Activated T-helper 17 cell treated with anti-CD3 and anti-CD28 coated beads, Interleukin-2, amount 50 U/mL, for 72 hours (primary cell): ENCODE results near the gene HEMK1. TPM values are rescaled to one million over a fixed set of nuclear protein-coding genes. Genes with fewer than 3 reads are reported as not detected.

Source experiments
- ATAC-seq: fragments of 150-1000 bp; cut with Tn5 transposase; replicated peaks from 2 replicates; pipeline ENCODE4 v1.10.0; 2021; ENCODE audit warnings: mild to moderate bottlenecking, moderate library complexity
- H3K27ac Mint-ChIP-seq: one replicate; pipeline ENCODE4 v1.8.0; 2022; ENCODE audit warnings: mixed read lengths
- H3K27me3 Mint-ChIP-seq: one replicate; pipeline ENCODE4 v1.8.0; 2022; ENCODE audit warnings: mixed read lengths
- H3K36me3 Mint-ChIP-seq: one replicate; pipeline ENCODE4 v1.8.0; 2022; ENCODE audit warnings: low read depth, mild to moderate bottlenecking, mixed read lengths
- H3K4me1 Mint-ChIP-seq: one replicate; pipeline ENCODE4 v1.8.0; 2022; ENCODE audit warnings: mixed read lengths
- H3K4me3 Mint-ChIP-seq: one replicate; pipeline ENCODE4 v1.8.0; 2022; ENCODE audit warnings: mild to moderate bottlenecking, mixed read lengths
- H3K9me3 Mint-ChIP-seq: one replicate; pipeline ENCODE4 v1.8.0; 2022; ENCODE audit warnings: mixed read lengths
- total RNA-seq, 2 donors: library from RNA; stranded (reverse); gene quantifications; one replicate each; pipeline ENCODE4 v1.2.3, GENCODE V29; 2022

Gene HEMK1
- total RNA-seq, 2 donors from 2014 or later, result 47.5 to 99.2 TPM

DNA sequence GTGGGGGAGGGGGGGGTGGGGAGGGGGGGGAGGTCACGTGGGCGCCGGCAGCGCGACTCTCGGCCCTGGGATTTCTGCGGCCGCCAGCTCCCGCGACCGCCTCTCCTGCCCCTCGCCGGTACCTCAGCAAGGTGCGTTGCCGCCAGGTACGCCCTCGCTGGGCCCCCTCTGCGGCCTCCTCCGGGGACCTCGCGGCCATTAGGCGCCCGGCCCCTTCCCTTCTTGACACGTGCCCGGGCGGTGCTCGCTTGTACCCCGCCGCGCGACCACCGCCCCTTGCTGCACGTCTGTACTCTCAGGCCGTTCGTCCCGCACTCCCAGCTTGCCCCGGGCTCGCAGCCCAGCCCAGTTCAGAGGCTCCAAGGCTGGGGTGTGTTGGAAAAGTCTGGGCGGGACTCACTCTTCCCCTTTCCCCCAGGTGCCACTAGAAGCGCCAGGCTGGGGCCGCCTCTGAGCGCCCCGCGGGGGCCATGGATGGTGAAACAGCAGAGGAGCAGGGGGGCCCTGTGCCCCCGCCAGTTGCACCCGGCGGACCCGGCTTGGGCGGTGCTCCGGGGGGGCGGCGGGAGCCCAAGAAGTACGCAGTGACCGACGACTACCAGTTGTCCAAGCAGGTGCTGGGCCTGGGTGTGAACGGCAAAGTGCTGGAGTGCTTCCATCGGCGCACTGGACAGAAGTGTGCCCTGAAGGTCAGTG, 47.9 kb downstream of the HEMK1 start, which contains the start of gene MAPKAPK3:
Gene MAPKAPK3 (plus strand): TSS at position 56 of the 696 bp plus-strand sequence. CDS start 415 bp downstream, at position 471.
- H3K36me3 Mint-ChIP-seq, result peaks cover 81% of the 10 kb centered on the region
- H3K27ac Mint-ChIP-seq, result peak within 1 kb of the TSS; percentile 93
- no peak for ATAC-seq
- peaks cover 45% of the 10 kb centered on the region for H3K4me1 Mint-ChIP-seq
- no peaks in the 10 kb centered on the region for H3K27me3 Mint-ChIP-seq
- H3K9me3 Mint-ChIP-seq, result no peaks in the 10 kb centered on the region
- peak within 1 kb of the TSS; percentile 97 for H3K4me3 Mint-ChIP-seq

DNA sequence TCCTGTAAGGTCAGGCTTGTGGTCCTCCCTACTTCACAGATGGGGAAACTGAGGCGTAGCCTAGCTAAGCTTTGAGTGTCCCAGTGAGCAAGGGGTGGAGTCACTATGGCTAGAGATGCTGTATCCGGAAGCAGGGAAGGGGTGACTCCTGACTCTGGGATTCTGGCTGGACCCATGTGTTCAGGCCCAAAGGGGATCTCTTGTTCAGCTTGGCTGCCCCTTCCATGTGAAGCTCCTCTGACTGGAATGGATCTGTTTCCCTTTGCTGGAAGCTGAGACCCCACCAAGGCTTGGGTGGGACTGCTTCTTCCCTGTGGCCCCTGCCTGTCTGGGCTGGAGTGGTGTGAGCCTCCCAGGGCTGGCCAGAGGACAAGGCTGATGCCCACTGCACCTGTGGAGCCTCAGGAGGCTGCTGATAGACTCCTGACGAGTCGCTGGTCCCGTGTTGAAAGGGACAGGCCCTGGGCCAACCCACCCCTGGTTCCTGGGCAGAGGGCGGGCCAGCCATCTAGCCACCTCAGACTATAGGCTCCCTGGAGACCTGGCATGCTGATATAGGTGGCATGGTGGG, 48.7 kb downstream of the HEMK1 start:
- ATAC-seq, result no peak
- Mint-ChIP-seq H3K36me3 (peaks cover 81% of the 10 kb centered on the region), H3K27ac (peak overlapping the region; percentile 93), H3K4me1 (peaks cover 52% of the 10 kb centered on the region), H3K4me3 (peak overlapping the region; percentile 97), H3K9me3 (no peaks in the 10 kb centered on the region), H3K27me3 (no peaks in the 10 kb centered on the region)

DNA sequence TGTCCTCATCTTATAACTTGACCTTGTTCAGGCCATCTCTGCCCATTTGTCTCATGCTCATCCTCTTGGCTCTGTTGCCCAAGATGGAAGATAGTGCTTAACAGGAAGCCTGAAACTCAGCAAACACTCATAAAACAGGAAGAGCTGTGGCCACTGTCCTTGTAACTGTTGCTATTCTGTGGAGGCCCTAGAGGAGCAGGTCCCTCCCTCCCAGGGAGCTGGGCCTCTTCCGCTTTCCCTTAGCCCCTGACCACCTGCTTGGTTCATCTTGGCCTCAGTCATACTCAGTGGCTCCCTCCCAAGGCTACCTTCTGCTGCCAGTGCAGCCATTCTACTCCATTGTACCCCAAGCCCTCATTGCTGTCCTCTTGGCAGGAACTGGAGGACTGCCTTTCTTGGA, 51.1 kb downstream of the HEMK1 start:
- Mint-ChIP-seq H3K9me3 (no peaks in the 10 kb centered on the region), H3K27me3 (no peaks in the 10 kb centered on the region), H3K4me3 (peak overlapping the region; percentile 97), H3K4me1 (peaks cover 57% of the 10 kb centered on the region), H3K27ac (peak overlapping the region; percentile 93), H3K36me3 (peaks cover 87% of the 10 kb centered on the region)
- ATAC-seq, result no peak

DNA sequence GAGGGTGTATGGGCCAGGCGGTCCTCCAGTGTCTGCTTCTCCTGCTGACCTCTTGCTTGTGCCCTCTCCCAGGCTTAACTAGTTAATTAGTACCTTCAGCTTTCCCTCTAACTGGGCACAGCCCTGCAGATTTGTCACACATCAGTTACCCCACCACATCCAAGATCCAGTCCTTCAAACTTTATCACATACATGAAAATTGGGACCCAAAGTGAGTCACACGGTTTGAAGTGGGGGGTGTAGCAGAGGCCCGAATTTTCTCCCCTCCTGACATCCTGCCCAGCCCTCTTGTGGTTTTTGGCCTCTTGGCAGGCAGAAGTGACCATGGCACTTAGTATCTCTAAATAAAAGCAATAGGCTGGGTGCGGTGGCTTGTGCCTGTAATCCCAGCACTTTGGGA, 51.5 kb downstream of the HEMK1 start:
- Mint-ChIP-seq H3K27ac (peak overlapping the region; percentile 93), H3K27me3 (no peaks in the 10 kb centered on the region), H3K4me1 (peaks cover 57% of the 10 kb centered on the region), H3K36me3 (peaks cover 89% of the 10 kb centered on the region), H3K9me3 (no peaks in the 10 kb centered on the region), H3K4me3 (peak overlapping the region; percentile 97)
- no peak for ATAC-seq

DNA sequence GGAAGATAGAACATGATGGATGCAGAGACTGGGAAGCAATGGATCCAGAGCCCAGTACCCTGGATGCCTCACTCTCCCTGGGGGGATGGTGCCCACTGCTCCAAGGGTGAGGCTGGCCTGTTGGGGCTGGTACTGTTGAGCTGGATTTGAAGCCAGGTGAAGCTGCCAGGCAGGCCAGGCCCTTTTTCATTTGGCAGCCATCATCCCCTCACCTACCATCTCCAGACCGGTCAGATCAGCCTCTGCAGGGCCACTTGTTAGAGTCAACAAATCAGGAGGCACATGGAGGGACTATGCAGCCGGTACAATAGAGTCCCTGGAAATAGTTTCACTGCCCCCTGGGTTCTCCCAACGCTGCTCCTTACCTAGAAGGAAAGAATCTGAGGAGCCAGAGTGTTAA, 53.6 kb downstream of the HEMK1 start:
- Mint-ChIP-seq H3K27me3 (no peaks in the 10 kb centered on the region), H3K36me3 (peaks cover 95% of the 10 kb centered on the region), H3K9me3 (no peaks in the 10 kb centered on the region), H3K4me1 (peaks cover 57% of the 10 kb centered on the region), H3K27ac (peak overlapping the region; percentile 87), H3K4me3 (peak overlapping the region; percentile 79)
- no peak for ATAC-seq

DNA sequence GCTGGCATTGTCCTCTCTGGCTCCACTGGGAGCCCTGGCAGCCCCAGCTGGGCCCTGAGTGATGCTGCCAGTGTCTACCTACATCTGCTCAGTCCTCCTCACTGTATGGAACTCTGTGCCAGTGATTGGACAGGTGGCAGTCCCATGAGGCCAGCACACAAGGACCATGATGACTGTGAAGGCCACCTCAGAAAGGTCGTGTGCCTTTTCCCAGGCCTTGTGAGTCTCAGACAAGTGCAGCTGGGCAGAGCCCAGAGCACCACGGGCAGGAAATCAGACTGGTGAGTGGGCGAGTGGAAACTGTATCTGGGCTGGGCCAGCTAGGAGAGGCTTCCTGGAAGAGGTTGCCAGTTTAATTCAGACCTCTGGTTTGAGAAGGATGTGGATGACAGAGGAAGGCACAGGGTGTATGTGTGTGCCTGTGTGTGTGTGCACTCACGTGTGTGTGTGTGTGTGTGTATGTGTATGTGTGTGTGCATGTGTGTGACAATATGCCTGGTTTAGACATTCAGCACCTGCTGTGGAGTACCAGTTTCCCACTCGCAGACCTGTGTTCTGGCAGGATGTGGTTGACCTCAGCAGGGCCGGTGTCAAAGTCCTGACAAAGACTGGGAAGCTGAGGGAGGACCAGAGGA, 54.6 kb downstream of the HEMK1 start:
- H3K36me3 Mint-ChIP-seq, result peaks cover 95% of the 10 kb centered on the region
- H3K9me3 Mint-ChIP-seq, result no peaks in the 10 kb centered on the region
- peaks cover 60% of the 10 kb centered on the region for H3K4me1 Mint-ChIP-seq
- no peaks in the 10 kb centered on the region for H3K27me3 Mint-ChIP-seq
- H3K27ac Mint-ChIP-seq, result peak overlapping the region; percentile 87
- peak overlapping the region; percentile 79 for H3K4me3 Mint-ChIP-seq
- peak; percentile 84 for ATAC-seq

DNA sequence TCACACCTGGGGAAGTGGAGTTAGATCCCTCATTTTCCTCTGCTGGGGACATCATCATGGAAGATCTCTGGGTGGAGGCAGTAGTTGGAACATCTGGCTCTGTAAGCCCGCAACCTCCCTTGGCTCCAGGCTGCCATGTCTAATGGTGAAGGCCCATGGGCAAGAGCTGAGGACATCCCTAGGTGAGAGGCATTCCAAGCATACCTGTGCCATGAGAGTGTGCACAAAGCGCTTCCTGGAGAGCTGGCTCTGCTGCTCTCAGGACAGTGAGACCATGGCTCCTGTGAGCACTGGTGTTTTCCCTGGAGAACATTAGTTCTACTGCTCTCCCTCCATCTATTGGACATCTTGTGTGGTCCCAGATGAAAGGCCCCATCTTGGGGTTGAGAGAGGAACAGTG, 55.3 kb downstream of the HEMK1 start:
- no peaks in the 10 kb centered on the region for H3K27me3 Mint-ChIP-seq
- H3K4me1 Mint-ChIP-seq, result peaks cover 56% of the 10 kb centered on the region
- no peak for ATAC-seq
- H3K27ac Mint-ChIP-seq, result peak overlapping the region; percentile 87
- peak overlapping the region; percentile 79 for H3K4me3 Mint-ChIP-seq
- no peaks in the 10 kb centered on the region for H3K9me3 Mint-ChIP-seq
- H3K36me3 Mint-ChIP-seq, result peaks cover 92% of the 10 kb centered on the region

DNA sequence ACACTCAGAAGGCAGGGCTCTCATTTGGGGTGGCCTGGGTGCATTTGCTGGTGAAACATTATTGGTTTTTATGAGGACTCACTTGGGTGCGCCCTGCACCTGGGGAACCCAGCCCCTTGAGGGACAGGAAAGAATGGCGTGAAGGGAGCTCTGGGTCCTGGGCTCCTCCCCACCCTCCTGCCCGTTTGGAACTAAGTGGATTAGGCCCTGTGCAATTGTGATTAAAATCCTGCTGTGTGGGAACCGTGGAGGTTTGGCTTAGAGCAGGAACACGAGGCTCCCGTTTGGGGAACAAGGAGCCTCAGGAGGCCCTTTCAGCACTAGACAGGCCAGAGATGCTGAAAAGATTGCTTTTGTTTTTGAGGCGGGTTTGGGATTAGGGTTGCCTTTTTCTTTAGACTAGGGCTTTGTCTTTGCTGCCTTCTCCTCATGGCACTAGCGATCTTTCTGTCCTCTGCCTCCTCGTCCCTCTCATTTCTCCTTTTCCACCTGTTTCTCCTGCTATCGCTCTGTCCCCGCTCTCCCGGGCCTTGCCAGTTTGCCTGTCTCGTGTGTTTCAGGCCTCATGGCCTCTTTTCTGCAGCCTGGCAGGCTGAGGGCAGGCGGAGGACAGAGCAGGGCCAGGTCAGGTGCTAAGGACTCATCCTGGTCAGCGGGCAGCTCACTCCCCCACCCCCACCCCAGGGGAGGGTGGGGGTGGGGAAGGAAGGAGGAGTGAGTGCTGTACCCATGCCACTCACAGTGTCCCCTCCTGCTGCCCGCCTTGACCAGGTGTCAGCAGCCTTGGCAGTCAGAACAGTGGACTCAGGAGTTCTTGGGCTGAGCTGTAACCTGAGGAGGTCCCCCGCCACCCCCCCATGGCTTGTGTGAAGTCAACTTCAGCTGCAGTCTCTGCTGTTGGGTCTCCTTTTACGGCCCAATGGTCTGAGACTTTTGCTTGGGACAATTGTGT, 56.2 kb downstream of the HEMK1 start:
- Mint-ChIP-seq H3K27me3 (no peaks in the 10 kb centered on the region), H3K9me3 (no peaks in the 10 kb centered on the region), H3K36me3 (peaks cover 92% of the 10 kb centered on the region), H3K4me1 (peaks cover 56% of the 10 kb centered on the region), H3K4me3 (peak overlapping the region; percentile 79), H3K27ac (peak overlapping the region; percentile 87)
- ATAC-seq, result no peak

DNA sequence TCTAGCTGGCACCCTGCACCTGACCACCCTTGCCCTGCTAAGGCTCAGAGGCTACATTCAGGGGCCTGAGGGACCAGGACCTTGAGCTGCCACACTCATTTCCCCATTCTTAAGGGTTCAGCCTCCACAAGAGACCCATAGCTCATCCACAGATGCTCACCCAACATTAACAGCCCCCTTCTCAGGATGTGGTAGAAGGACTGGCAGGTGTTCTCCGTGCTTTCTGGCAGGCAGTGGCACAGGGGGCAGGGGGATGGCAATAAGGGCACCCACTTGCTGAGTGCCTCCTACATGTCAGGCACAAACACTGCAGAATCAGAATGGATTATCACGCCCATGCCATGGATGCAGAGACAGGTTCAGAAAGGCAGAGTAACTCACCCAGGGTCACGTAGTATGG, 57.1 kb downstream of the HEMK1 start:
- Mint-ChIP-seq H3K4me3 (peak overlapping the region; percentile 19), H3K36me3 (peaks cover 92% of the 10 kb centered on the region)
- no peak for ATAC-seq

DNA sequence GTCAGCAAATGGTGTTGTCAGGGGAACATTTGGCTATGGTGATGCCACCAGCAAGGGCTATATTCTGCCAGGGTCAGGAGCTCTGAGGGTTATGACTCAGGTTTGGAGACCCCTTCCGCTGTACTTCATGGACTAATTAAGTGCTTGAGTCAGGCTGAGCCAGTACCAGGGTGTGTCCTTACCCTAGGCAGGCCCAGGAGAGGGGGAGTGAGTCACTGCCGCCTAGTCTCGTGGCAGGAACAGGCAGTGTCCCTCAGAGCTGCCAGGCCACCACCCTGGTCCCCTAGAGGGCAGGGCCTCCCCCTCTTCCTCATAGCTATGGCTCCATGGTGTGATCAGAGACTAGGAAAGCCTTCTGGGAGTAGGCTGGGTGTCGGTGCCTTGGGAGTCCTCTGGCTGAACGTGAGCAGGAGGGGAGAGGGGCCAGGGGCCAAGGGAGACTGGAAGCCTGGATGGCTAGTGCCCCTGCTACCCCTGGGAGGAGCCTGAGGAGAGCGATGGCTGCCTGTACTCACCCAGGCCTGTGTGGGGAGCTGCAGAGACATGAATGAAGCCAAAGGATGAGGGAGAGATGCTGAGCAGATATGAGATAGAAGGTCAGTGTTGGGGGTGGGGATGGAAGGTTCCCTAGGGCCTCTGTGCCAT, 58.2 kb downstream of the HEMK1 start:
- Mint-ChIP-seq H3K27me3 (no peaks in the 10 kb centered on the region), H3K4me1 (peaks cover 64% of the 10 kb centered on the region), H3K36me3 (peaks cover 91% of the 10 kb centered on the region), H3K27ac (peak overlapping the region; percentile 89), H3K9me3 (no peaks in the 10 kb centered on the region), H3K4me3 (peak overlapping the region; percentile 68)
- peak; percentile 55 for ATAC-seq

More for the DNA sequence above, 57.1 kb downstream of the HEMK1 start:
- H3K4me1 Mint-ChIP-seq, result peaks cover 59% of the 10 kb centered on the region
- H3K9me3 Mint-ChIP-seq, result no peaks in the 10 kb centered on the region
- H3K27me3 Mint-ChIP-seq, result no peaks in the 10 kb centered on the region
- peak overlapping the region; percentile 87 for H3K27ac Mint-ChIP-seq

DNA sequence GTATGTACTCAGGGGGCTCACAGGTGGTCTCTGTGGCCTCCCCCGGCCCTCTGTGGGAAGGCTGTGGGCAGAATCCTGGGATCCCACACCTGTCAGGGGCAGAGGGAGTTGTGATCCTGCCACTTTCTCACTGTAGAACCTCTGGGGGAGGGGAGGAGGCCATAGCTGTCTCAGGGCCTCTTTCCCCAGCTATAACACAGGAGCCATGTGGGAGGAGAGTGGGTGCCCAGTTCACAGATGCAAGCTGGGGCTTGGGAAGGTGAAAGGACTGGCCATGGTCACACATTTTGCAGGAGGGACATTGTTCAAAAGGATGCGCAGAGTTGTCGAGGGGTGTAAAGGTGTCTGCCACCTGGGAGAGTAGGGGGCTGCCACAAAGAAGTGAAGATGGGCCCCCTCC, 59.3 kb downstream of the HEMK1 start:
- Mint-ChIP-seq H3K27me3 (no peaks in the 10 kb centered on the region), H3K4me3 (peak overlapping the region; percentile 68), H3K9me3 (no peaks in the 10 kb centered on the region), H3K27ac (peak overlapping the region; percentile 89), H3K36me3 (peaks cover 85% of the 10 kb centered on the region), H3K4me1 (peaks cover 64% of the 10 kb centered on the region)
- no peak for ATAC-seq

DNA sequence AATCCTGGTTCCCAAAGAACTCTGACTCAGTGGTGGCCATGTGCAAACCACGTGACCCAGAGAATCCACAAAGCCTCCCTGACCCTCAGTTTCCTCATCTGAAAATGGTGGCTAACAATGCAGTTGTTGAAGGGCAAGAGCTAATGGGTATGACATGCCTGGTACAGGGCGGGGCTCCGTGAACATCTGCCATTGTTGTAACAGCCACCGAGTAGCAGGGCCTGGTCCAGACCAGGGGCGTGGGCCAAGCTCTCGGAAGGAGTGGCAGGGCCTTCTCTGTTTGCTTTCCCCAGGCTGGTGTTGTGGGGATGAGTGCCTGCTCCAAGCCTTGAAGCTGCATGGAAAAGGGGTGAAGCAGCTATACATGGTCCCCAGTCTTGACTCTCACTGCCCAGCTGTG, 61.1 kb downstream of the HEMK1 start:
- H3K36me3 Mint-ChIP-seq, result peaks cover 85% of the 10 kb centered on the region
- peaks cover 60% of the 10 kb centered on the region for H3K4me1 Mint-ChIP-seq
- ATAC-seq, result no peak
- peak overlapping the region; percentile 66 for H3K4me3 Mint-ChIP-seq
- H3K27me3 Mint-ChIP-seq, result no peaks in the 10 kb centered on the region
- H3K27ac Mint-ChIP-seq, result peak overlapping the region; percentile 84
- no peaks in the 10 kb centered on the region for H3K9me3 Mint-ChIP-seq

DNA sequence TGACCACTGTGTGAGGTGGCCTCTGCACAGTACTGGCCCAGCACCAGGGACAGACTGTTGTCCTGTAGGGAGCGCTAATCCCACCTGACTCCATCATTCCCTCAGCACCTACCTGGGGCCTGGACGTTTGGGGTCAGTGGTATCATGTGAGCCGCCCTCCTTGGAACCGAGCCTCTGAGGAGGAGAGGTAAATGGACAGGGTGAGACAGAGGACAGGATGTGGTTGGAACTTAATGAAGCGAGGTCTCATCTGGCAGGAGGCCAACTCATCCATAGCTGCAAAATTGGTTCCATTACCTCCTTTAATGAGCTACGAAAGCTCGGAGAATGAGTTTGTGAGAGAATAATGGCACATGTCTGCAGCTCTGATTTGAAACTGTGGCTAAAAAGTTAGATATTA, 61.6 kb downstream of the HEMK1 start:
- H3K36me3 Mint-ChIP-seq, result peaks cover 86% of the 10 kb centered on the region
- peaks cover 60% of the 10 kb centered on the region for H3K4me1 Mint-ChIP-seq
- H3K4me3 Mint-ChIP-seq, result peak overlapping the region; percentile 66
- ATAC-seq, result no peak
- no peaks in the 10 kb centered on the region for H3K27me3 Mint-ChIP-seq
- no peaks in the 10 kb centered on the region for H3K9me3 Mint-ChIP-seq
- H3K27ac Mint-ChIP-seq, result peak overlapping the region; percentile 84

DNA sequence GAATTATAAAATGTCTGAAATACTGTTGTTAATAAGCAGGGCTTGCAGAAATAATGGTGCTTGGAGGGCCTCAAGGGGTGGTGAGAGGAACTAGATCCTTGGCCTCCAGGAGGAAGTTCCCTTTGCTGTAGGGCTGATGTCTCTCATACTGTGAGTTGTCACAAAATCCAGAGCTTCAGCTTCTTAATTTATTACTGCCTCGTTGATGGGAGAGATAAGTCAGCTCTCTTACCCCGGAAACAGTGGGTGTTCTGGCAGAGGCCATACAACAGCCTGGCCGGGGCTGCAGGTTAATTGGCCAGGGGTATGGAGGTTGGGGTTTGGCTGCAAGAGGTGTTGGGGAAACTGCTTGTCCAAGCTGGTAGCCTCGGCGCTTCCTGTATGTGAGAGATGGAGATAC, 63.1 kb downstream of the HEMK1 start:
- ATAC-seq, result peak; percentile 76
- no peaks in the 10 kb centered on the region for H3K27me3 Mint-ChIP-seq
- peak overlapping the region; percentile 86 for H3K27ac Mint-ChIP-seq
- peaks cover 86% of the 10 kb centered on the region for H3K36me3 Mint-ChIP-seq
- H3K4me3 Mint-ChIP-seq, result peak overlapping the region; percentile 66
- peaks cover 66% of the 10 kb centered on the region for H3K4me1 Mint-ChIP-seq
- no peaks in the 10 kb centered on the region for H3K9me3 Mint-ChIP-seq
